IPS-NIHi11 (cell line): ENCODE measurements around the gene HEXA.

ENCODE experiments used
- DNase-seq: peaks from one replicate; pipeline ENCODE4 v3.0.0; 2012; ENCODE audit warnings: mixed read lengths, low spot score

HEXA gene

DNA sequence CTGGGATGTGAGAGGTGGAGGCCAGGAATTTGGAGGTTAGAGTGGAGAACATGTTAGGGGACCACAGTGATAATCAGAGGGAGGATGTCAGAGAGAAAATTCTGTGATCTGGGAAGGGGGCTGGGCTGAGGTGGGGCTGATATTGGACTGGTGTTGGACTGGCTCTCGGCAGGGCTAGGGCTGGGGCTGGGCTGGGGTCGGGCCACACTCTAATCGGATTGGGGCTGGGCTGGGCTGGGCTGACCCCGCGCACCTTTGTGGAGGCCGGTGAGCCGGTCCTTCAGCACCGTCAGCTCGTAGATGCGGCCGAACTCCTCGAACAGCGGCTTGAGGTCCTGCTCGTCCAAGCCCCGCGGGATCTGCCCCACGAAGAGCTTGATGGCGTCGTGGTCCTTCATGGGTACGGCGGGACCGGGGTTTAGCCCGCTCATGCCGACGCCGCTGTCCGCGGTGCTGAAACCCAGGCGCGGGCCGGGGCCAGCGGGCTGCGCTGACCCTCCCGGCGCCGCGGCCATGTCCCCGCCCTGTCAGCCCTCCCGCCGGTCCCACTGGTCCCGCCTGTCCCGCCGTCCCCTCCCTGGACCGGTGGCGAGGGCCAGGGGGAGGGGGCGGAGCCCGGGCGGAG, 56.3 kb downstream of the HEXA start:
- peak; percentile 99 for DNase-seq

DNA sequence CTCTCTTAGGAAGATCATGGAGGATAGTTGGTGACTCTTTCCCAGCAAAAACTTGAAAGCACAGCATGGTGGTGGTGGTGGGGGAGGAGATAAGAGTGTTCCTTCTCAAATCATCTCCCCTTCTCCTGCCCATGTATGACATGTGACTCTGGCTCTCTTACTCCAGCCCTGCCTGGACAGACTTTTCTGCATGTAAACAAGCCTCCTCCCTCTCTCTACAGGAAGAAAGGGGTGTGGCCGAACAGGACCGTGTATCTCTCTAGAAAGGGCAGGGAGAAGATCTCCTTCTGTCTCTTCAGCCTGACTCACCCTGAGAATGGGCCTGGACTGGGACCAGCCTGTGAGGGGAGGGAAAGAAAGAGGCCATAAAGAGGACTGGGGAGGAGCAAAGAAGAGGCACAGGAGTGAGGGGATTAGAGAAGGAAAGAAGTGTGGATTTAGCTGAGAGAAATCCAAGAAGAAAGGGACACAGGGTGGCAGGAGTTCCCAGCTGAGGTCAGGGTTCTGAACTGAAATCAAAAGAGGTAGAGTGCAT, 57.3 kb downstream of the HEXA start:
- DNase-seq = no peak

DNA sequence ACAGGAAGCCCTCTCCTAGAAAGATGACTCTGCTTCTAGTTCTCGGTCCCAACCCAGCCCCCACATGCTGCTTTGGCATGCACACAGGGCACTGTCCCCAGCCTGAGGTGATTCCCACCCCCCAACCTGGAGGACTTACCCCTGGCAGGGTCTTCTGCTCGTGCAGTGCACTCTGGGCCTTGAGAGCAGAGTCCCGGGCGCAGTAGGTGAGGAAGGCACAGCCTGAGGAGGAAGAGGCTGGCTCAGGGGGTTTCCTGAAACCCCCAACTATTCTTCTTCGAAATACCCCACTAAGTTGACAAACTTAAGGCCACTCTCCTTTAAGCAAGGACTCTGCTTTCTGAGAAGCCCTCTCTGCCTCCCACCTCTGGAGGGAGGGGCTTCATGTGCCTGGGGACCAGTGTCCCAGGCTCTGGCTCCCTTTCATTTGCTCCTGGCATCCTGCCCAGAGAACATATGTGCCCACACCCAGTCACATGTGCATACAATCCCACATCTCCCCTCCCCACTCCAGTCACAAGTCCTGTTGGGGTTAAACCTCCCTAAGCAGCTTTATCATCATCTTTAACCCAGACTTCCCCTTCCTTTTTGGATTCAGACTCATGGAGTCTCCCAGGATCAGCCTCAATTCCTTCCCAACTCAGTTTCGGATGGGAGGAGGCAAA, 60.0 kb downstream of the HEXA start:
- no peak for DNase-seq

DNA sequence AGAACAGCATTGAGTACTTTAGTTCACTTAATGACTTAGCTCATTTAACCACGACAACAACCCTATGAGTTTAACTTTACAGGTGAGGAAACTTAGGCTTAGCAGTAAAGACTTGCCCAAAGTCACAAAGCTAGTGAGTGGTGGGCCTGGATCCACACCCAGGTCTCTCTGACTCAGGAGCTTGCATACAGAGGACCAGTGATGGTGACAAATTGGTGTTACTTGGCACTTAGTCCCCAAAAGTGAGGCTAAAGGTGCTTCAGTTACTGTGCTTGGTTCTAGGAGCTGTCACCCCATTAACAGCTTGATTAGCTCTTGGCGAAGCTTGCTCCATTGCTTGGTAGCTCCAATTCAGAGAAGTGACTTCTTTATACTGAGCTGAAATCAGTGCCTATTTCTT, 61.9 kb downstream of the HEXA start:
- DNase-seq = no peak

DNA sequence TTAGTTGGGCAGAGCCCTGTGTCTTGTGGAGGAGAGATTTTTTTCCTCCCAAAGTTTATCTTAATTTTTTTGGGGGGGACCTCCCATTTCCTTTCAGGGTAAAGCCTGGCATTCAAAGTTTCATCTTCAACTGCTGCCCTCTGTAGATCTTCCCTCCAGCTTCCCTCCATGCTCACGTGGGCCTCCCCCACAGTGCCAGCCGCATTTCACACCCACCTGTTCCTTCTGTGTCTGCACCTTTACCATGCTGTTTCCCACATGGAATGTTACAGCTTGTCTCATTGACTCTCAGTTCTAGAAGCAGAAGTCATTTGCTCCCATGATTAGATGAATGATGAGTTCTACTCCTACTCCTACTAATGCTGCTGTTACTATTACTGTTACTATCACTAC, 62.4 kb downstream of the HEXA start:
- DNase-seq = no peak

DNA sequence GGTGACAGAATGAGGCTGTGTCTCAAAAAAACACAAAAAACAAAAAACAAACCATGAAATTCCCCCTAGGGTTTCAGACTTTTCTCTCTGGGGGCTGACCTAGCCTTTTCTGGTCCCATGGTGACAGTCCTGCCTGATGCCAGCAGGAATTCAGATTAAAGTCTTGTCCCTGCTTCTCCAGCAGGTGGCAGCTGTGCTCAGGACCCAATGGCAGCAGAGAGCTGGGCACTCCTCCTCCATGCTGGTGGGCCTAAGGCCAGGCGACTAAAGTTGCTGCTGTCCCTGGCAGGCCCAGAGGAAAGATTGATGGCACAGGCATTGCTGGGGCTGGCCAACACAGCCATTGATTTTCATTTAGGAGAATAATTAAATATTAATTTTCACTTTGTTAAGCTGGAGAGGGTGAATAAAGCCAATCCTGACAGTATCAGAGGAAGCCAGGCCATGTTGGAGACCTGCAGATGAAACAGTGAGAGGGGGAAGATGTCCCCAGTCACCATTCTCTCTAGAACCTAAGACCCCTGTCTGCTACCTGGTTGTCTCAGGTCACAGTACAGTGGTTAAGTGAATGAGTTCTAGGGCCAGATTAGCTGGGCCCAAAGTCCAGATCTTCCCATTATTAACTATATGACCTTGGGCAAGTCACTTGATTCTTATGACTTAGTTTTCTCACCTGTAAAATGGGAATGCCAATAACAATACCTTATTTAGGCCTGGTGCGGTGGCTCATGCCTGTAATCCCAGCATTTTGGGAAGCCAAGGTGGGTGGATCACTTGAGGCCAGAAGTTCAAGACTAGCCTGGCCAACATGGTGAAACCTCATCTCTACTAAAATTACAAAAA, 63.0 kb downstream of the HEXA start:
- DNase-seq = peak; percentile 87

DNA sequence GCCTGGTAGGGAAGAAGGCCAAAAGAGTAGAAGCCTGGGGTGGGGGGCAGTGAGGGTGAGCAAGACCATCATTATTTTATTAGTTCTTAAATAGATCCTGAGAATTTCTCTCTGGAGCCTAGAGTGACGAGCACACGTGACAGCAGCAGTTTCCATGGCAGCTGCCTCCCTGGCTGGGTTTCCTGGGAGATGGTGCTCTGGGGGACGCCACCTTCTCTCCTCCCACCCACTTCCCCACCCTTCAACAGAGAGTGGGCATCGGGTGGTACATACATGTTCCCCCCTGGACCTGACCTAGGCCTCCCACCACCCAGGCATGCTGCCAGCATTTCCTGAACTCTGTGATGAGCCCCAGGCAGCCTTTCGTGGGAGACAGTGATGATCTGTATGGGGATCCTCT, 68.8 kb downstream of the HEXA start:
- no peak for DNase-seq

DNA sequence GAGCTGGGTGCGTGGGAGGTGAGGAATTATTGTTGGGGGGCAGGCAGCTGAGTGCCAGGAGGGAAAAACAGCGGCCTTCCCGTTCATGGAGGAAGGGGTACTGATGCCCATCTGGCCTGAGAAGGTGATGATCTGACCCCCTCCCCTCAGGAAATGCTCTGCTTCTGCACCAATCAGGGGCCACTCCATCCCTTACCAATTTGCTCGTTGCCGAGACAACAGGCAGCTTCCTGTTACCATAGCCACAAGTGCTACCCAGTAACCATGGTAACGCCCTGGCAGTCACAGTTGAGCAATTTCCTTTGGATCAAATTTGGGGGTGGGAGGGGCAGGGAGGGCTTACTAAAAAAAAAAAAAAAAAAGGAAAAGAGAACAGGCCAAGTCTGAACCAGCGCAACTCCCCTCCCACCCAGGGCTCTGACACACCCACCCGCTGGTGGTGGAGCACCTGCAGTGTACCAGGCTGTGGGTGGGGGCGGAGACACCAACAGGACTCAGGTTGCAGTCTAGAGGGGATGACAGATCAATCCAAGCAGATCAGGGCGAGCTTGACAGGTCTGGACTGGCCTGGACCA, 69.5 kb downstream of the HEXA start:
- DNase-seq = peak; percentile 73

DNA sequence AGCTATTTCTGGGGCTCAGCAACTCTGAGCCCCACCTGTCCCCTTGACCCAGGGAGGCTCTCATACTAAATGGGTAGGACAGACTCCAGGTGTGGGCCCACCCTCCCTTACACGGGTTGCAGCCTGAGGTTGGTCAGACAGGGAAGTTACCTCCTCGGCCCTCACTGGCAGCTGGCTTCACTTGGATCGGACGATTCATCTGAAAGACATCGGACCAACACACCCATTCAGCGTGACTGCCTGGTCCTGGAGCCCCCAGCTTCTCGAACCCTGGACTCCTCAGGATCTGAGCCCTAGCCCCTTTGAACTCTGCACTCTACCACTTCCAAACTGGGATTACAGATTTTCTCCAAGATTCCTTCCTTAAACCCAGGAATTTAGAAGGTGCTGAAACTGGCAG, 71.2 kb downstream of the HEXA start:
- no peak for DNase-seq

DNA sequence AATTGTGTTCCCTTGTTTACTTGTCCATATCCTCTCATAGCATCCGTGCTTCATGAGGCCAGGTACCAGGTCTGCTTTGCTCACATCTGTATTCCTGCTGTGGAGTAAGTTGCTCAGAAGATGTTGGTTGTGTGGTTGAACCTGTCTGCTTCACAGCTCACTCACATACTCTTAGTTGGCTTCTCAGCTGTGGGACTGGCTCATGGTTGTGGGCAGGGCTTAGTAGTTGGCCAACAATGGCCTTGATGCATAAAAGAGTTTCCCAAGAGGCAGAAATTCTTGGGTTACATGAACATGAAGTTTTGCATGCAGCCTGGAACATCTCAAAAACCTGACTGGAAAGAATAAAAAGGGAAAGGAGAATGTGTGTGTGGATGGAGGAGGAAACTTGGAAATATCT, 72.9 kb downstream of the HEXA start:
- DNase-seq = no peak
